ENCODE results near the gene TIAM2.

The TIAM2 gene

DNA sequence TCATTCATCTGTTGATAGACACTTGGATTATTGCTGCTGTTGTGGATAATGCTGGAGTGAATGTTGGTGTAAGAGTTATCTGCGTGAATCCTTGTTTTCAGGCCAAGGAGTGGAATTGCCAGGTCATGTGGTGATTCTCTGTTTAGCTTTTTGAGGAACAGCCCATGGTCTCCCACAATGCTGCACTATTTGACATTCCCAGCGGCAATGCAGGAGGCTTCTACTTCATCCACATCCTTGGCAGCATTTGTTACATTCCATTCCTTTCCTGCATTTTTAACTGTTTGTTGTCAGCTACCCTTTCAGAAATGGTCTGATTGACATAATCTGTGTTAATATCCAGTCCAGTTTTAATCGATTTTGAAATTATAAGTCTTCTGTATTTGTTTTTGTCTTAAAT lies 217.0 kb downstream of the TIAM2 start:
- Histone ChIP-seq H3K4me1 (ENCODE audit: insufficient read depth, poor library complexity, severe bottlenecking) (no peaks in the 10 kb centered on the region), H3K4me3 (ENCODE audit: severe bottlenecking) (no peak overlapping the region), H3K27me3 (ENCODE audit: insufficient read depth, poor library complexity, severe bottlenecking) (no peaks in the 10 kb centered on the region), H3K9me3 (ENCODE audit: severe bottlenecking) (no peaks in the 10 kb centered on the region), H3K36me3 (ENCODE audit: low read depth) (no peaks in the 10 kb centered on the region), H3K27ac (ENCODE audit: poor library complexity, severe bottlenecking) (no peak overlapping the region)
- ATAC-seq (ENCODE audit: low read depth) (no peak), DNase-seq (ENCODE audit: low spot score) (no peak)
- TF ChIP-seq CTCF (IDR thresholded peaks at IDR 0.05; ENCODE audit: poor library complexity, severe bottlenecking) = no peak

- no peak overlapping the region for H3K4me3 ChIP-seq (ENCODE audit: severe bottlenecking)
- no peaks in the 10 kb centered on the region for H3K36me3 ChIP-seq (ENCODE audit: low read depth)
- DNase-seq (ENCODE audit: low spot score) (no peak), ATAC-seq (ENCODE audit: low read depth) (peak; percentile 48; the same call in 2 of the 3 replicates)
- no peak for TF ChIP-seq CTCF (IDR thresholded peaks at IDR 0.05; ENCODE audit: poor library complexity, severe bottlenecking)
- no peaks in the 10 kb centered on the region for H3K9me3 ChIP-seq (ENCODE audit: severe bottlenecking)
- no peak overlapping the region for H3K27ac ChIP-seq (ENCODE audit: poor library complexity, severe bottlenecking)
- no peaks in the 10 kb centered on the region for H3K27me3 ChIP-seq (ENCODE audit: insufficient read depth, poor library complexity, severe bottlenecking)
- H3K4me1 ChIP-seq (ENCODE audit: insufficient read depth, poor library complexity, severe bottlenecking) = no peaks in the 10 kb centered on the region
Measured at GRCh38 chr6:155212616-155213380, 217.7 kb downstream of the TIAM2 start.

GRCh38 chr6:155213611-155214372 lies 218.7 kb downstream of the TIAM2 start:
- no peak for TF ChIP-seq CTCF (IDR thresholded peaks at IDR 0.05; ENCODE audit: poor library complexity, severe bottlenecking)
- no peak for DNase-seq (ENCODE audit: low spot score)
- Histone ChIP-seq H3K27me3 (ENCODE audit: insufficient read depth, poor library complexity, severe bottlenecking) (no peaks in the 10 kb centered on the region), H3K9me3 (ENCODE audit: severe bottlenecking) (no peaks in the 10 kb centered on the region), H3K27ac (ENCODE audit: poor library complexity, severe bottlenecking) (no peak overlapping the region), H3K4me3 (ENCODE audit: severe bottlenecking) (no peak overlapping the region), H3K4me1 (ENCODE audit: insufficient read depth, poor library complexity, severe bottlenecking) (no peaks in the 10 kb centered on the region), H3K36me3 (ENCODE audit: low read depth) (no peaks in the 10 kb centered on the region)
- ATAC-seq (ENCODE audit: low read depth) = no peak

DNA sequence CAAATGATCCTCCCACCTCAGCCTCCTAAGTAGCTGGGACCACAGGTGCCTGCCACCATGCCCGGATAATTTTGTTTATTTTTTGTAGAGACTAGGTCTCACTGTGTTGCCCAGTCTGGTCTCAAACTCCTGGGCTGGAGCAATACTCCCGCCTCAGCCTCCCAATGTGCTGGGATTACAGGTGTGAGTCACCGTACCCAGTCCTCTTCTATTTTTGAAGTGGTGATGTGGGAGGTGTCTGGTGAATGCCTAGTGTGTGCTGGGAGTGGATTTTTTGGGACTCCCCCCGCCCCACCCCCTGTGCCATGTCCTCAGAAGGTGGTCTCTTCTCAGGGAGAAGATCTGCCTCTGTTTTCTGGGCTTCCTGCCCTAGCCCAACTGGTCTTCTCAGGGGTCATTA lies 220.8 kb downstream of the TIAM2 start:
- Histone ChIP-seq H3K4me1 (ENCODE audit: insufficient read depth, poor library complexity, severe bottlenecking) (no peaks in the 10 kb centered on the region), H3K36me3 (ENCODE audit: low read depth) (no peaks in the 10 kb centered on the region), H3K27ac (ENCODE audit: poor library complexity, severe bottlenecking) (no peak overlapping the region), H3K9me3 (ENCODE audit: severe bottlenecking) (no peaks in the 10 kb centered on the region), H3K27me3 (ENCODE audit: insufficient read depth, poor library complexity, severe bottlenecking) (no peaks in the 10 kb centered on the region), H3K4me3 (ENCODE audit: severe bottlenecking) (no peak overlapping the region)
- no peak for ATAC-seq (ENCODE audit: low read depth)
- no peak for DNase-seq (ENCODE audit: low spot score)
- no peak for TF ChIP-seq CTCF (IDR thresholded peaks at IDR 0.05; ENCODE audit: poor library complexity, severe bottlenecking)
